DOHH2 (cell line): ENCODE results near the gene PCMT1.

Experiments
- H3F3A ChIP-seq: fragments of 200-600 bp; sonication (generic), shearing (Covaris generic); 2 replicates; pipeline ENCODE4 v1.6.0; 2016; ENCODE audit warnings: antibody characterized with exemption, mild to moderate bottlenecking; ENCODE audit not compliant: control insufficient read depth, insufficient read depth
- H3K27ac ChIP-seq: fragments of 200-600 bp; sonication (generic); 2 replicates; pipeline ENCODE4 v1.5.1; 2014; ENCODE audit warnings: low read depth, mild to moderate bottlenecking, low read length, moderate library complexity
- H3K27me3 ChIP-seq: fragments of 200-600 bp; sonication (generic); 2 replicates; pipeline ENCODE4 v1.6.1; 2014; ENCODE audit warnings: mild to moderate bottlenecking, low read length, mixed read lengths; ENCODE audit not compliant: control insufficient read depth
- H3K36me3 ChIP-seq: fragments of 200-600 bp; sonication (generic); 2 replicates; pipeline ENCODE4 v1.6.1; 2014; ENCODE audit warnings: mild to moderate bottlenecking, low read length, moderate library complexity, mixed read lengths; ENCODE audit not compliant: control insufficient read depth
- H3K4me1 ChIP-seq: fragments of 200-600 bp; sonication (generic); 2 replicates; pipeline ENCODE4 v1.6.1; 2014; ENCODE audit warnings: mild to moderate bottlenecking, low read length, mixed read lengths; ENCODE audit not compliant: control insufficient read depth
- H3K4me2 ChIP-seq: fragments of 200-600 bp; sonication (generic); 2 replicates; pipeline ENCODE4 v1.6.0; 2014; ENCODE audit warnings: mild to moderate bottlenecking, low read length, moderate library complexity
- H3K4me3 ChIP-seq: fragments of 200-600 bp; sonication (generic); 2 replicates; pipeline ENCODE4 v1.5.1; 2014; ENCODE audit warnings: mild to moderate bottlenecking, low read length, mixed read lengths
- H3K79me2 ChIP-seq: fragments of 200-600 bp; sonication (generic); 2 replicates; pipeline ENCODE4 v1.6.1; 2014; ENCODE audit warnings: mild to moderate bottlenecking, low read length, mixed read lengths; ENCODE audit not compliant: control insufficient read depth
- H3K9me2 ChIP-seq: fragments of 200-600 bp; sonication (generic); replicated peaks from 2 replicates; pipeline ENCODE4 v1.6.1; 2014; ENCODE audit warnings: mild to moderate bottlenecking, low read length, mixed read lengths; ENCODE audit not compliant: control insufficient read depth
- H3K9me3 ChIP-seq: fragments of 200-600 bp; sonication (generic); 2 replicates; pipeline ENCODE4 v1.6.1; 2014; ENCODE audit warnings: antibody characterized with exemption, low read length, mixed read lengths; ENCODE audit not compliant: control insufficient read depth, insufficient read depth
- H4K20me1 ChIP-seq: fragments of 200-600 bp; sonication (generic); 2 replicates; pipeline ENCODE4 v1.6.0; 2014; ENCODE audit warnings: low read depth, mild to moderate bottlenecking, antibody characterized with exemption, low read length, moderate library complexity; ENCODE audit not compliant: control insufficient read depth, insufficient read depth
- CTCF ChIP-seq: fragments of 200-600 bp; sonication (generic); IDR thresholded peaks from one replicate; pipeline ENCODE4 v1.5.1; 2014; ENCODE audit warnings: antibody characterized with exemption, mild to moderate bottlenecking, low read depth, low read length; ENCODE audit not compliant: poor library complexity, severe bottlenecking
- EZH2phosphoT487 ChIP-seq: fragments of 200-600 bp; sonication (generic); IDR thresholded peaks from 2 replicates; pipeline ENCODE4 v1.6.1; 2017; ENCODE audit warnings: borderline replicate concordance, mild to moderate bottlenecking, antibody characterized with exemption, low read length, moderate library complexity, mixed read lengths

The PCMT1 gene

DNA sequence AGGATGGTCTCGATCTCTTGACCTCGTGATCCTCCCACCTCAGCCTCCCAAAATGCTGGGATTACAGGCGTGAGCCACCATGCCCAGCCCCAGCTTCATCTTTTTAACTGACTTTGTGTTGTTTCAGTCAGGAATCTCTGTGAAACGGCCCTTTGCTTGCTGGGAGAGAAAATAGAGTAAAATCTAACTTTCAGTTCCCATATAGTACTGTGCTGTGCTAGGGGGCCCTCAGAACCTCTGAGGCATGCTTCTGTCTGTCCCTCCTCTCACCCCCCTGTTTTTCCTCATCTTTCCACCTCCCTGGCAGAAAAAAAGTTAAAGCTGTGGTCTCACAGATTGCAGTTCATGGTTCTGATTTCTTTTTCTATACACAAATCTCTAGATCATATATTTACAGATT is 66.2 kb downstream of the PCMT1 start:
- no peaks in the 10 kb centered on the region for H3K9me3 ChIP-seq

GRCh38 chr6:149820506-149820905 is 71.0 kb downstream of the PCMT1 start:
- no peaks in the 10 kb centered on the region for H3K4me1 ChIP-seq
- H3K36me3 ChIP-seq, result no peaks in the 10 kb centered on the region
- no peak overlapping the region for H3K4me3 ChIP-seq
- H3K27me3 ChIP-seq, result no peaks in the 10 kb centered on the region
- H3K4me2 ChIP-seq, result no peak overlapping the region
- TF ChIP-seq EZH2phosphoT487 (no peak), CTCF (no peak)
- H3K9me2 ChIP-seq, result no peaks in the 10 kb centered on the region
- H3F3A ChIP-seq, result 0 out of 2 replicates have a peak, but pooled peaks cover 4% of the 10 kb centered on the region
- no peaks in the 10 kb centered on the region for H3K9me3 ChIP-seq
- no peaks in the 10 kb centered on the region for H3K79me2 ChIP-seq
- no peaks in the 10 kb centered on the region for H4K20me1 ChIP-seq
- no peak overlapping the region for H3K27ac ChIP-seq

More for the DNA sequence above, 66.2 kb downstream of the PCMT1 start:
- Histone ChIP-seq H4K20me1 (no peaks in the 10 kb centered on the region), H3K4me3 (no peak overlapping the region), H3K79me2 (no peaks in the 10 kb centered on the region), H3K36me3 (peaks cover 9% of the 10 kb centered on the region), H3K27me3 (no peaks in the 10 kb centered on the region), H3K4me2 (no peak overlapping the region), H3K27ac (no peak overlapping the region), H3K4me1 (peaks cover 7% of the 10 kb centered on the region), H3K9me2 (no peaks in the 10 kb centered on the region), H3F3A (0 out of 2 replicates have a peak, but pooled peaks cover 4% of the 10 kb centered on the region)
- TF ChIP-seq EZH2phosphoT487 (no peak), CTCF (no peak)

GRCh38 chr6:149821492-149821891 is 72.0 kb downstream of the PCMT1 start:
- Histone ChIP-seq H3K4me3 (no peak overlapping the region), H3K27me3 (no peaks in the 10 kb centered on the region), H3K9me3 (no peaks in the 10 kb centered on the region), H3K79me2 (no peaks in the 10 kb centered on the region), H3K4me2 (no peak overlapping the region), H4K20me1 (no peaks in the 10 kb centered on the region), H3K36me3 (no peaks in the 10 kb centered on the region), H3K4me1 (no peaks in the 10 kb centered on the region), H3K9me2 (no peaks in the 10 kb centered on the region), H3F3A (0 out of 2 replicates have a peak, but pooled peaks cover 4% of the 10 kb centered on the region), H3K27ac (no peak overlapping the region)
- no peak for TF ChIP-seq EZH2phosphoT487
- TF ChIP-seq CTCF, result no peak
